Prostate gland (tissue), 2 donors: ENCODE data around the gene CEP126.

Source experiments
- CTCF ChIP-seq, 4 experiments: fragments of 200-600 bp in 2 of 4; fragments of 450-650 bp in 2 of 4; sonication (generic) in 2 of 4; IDR thresholded peaks; 1 replicate in 3 of 4; 2 replicates in 1 of 4; pipeline ENCODE4 v1.5.1; 2016 to 2019; ENCODE audit warnings: antibody characterized with exemption in 4 of 4, mild to moderate bottlenecking in 2 of 4, moderate library complexity in 2 of 4
- POLR2A ChIP-seq: fragments of 450-650 bp; IDR thresholded peaks from one replicate; pipeline ENCODE4 v1.6.1; 2016; ENCODE audit warnings: antibody characterized with exemption, mild to moderate bottlenecking

- no peak for TF ChIP-seq POLR2A
- no peak for TF ChIP-seq CTCF (IDR thresholded peaks at IDR 0.05)
Observed at GRCh38 chr11:101944923-101945322, 30.1 kb downstream of the CEP126 start.
